Omental fat pad (tissue), 4 donors: ENCODE measurements around the gene LCE3D. TPM values are rescaled to one million over a fixed set of nuclear protein-coding genes. Genes with fewer than 3 reads are reported as not detected.
"Not testable (repeated sequence)": the region's sequence is repeated elsewhere in the genome, so short reads cannot be mapped to it uniquely, and the experiment has no call there.

ENCODE experiments used
- ATAC-seq: fragments of 150-250 bp; one replicate; pipeline ENCODE4 v1.9.1; 2016; ENCODE audit warnings: mild to moderate bottlenecking, moderate library complexity; ENCODE audit not compliant: low FRiP score
- DNase-seq: peaks from one replicate; pipeline ENCODE4 v3.0.0-alpha.2; 2019; ENCODE audit warnings: low spot score
- CTCF ChIP-seq, 3 donors: fragments of 450-650 bp; IDR thresholded peaks; one replicate each; pipeline ENCODE4 v1.5.1; 2016 to 2017; ENCODE audit warnings: antibody characterized with exemption in 3 of 3, mild to moderate bottlenecking in 3 of 3, moderate library complexity in 2 of 3
- total RNA-seq, 4 donors: library from RNA; depleted of rRNA; stranded (reverse); fragments of >200 nt; gene quantifications; one replicate each; pipeline ENCODE4 v1.1.0, GENCODE V29; 2016

LCE3D gene
- total RNA-seq, 4 donors from 2014 or later: not detected

- ATAC-seq (no peak), DNase-seq (no peak)
- no peak for TF ChIP-seq CTCF (IDR thresholded peaks at IDR 0.05)
These were observed 16.7 kb upstream of the LCE3D start for GRCh38 chr1:152596986-152597385.

- ATAC-seq (no peak), DNase-seq (no peak)
These were observed 5.3 kb upstream of the LCE3D start for GRCh38 chr1:152585586-152585985.

DNA sequence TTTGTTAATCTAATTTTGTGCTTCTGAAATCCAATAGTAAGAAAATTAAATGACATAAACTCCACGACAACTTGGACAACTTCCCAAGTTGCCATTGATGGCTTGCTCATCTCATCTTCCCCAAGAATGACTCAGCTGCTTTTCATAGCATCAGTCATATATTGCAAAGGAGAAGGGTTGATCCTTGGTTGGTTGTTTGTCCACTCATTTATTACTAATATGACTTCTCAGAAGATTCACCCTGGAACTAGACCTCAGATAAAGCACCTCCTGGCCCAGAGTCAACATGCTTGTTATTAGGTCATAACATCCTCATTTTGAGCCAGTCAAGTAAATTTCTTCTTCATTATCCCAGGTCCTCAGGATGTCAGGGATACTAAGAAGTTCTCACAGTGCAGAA is 2.3 kb upstream of the LCE3D start:
- no peak for TF ChIP-seq CTCF (IDR thresholded peaks at IDR 0.05)
- DNase-seq (no peak), ATAC-seq (no peak)

More at GRCh38 chr1:152585586-152585985, 5.3 kb upstream of the LCE3D start:
- no peak for TF ChIP-seq CTCF (IDR thresholded peaks at IDR 0.05)

GRCh38 chr1:152579526-152579925 is 790 bp downstream of the LCE3D start:
- not testable (repeated sequence) for DNase-seq, ATAC-seq

DNA sequence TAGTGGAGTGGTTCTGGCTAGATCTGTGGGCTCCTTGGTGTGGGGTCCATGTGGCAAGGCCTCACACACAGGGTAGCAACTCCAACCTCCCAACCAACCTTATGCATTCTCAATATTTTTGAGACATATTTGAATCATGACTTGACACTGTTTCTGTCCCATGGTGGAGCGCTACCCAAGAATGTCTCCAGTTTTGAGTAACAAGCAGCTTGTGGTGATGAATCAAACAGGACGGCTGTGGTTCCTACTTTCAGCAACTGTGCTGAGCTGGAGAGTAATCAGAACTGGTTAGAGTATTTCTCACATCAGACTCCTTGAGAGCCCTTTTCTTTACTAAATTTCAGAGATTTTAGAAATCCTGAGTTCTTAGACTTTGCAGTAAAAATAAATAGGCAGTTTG is 3.1 kb downstream of the LCE3D start:
- DNase-seq (no peak), ATAC-seq (no peak)
- TF ChIP-seq CTCF (IDR thresholded peaks at IDR 0.05): no peak

DNA sequence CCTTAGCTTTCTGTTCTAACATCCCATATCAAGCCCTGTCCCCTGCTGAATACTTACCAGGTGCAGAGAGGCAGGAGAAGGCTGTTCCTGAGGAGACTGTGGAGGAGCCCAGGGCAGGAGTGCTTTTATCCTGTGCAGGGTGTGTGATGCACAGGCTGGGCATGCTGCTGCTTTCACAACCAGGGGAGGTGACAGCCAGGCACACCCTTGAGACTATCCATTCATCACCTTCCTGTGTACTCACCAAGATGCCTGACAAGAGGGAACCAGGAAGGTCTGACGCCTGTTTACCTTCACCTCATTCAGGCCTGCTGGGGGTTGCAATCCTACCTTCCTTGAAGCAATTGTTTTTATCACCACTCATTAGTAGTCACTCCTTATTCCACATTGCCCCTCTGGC is 13.6 kb downstream of the LCE3D start, which contains the start of gene LCE3E:
Gene LCE3E (minus strand): TSS at position 100 of the 400 bp plus-strand sequence. CDS start 572 bp downstream, outside the sequence.
- ATAC-seq: no peak
- DNase-seq: no peak
- TF ChIP-seq CTCF (IDR thresholded peaks at IDR 0.05): no peak

GRCh38 chr1:152565535-152566215 is 14.6 kb downstream of the LCE3D start:
- no peak for TF ChIP-seq CTCF (IDR thresholded peaks at IDR 0.05)
- ATAC-seq: no peak
- no peak for DNase-seq
